ENCODE results near the gene WDR77.
A peak's percentile ranks its signal among the peaks of the same experiment; 100 is the strongest.

Gene WDR77

GRCh38 chr1:111412839-111413238 is 36.2 kb downstream of the WDR77 start:
- Histone ChIP-seq H4K20me1 (ENCODE audit: insufficient read depth, low read length) (no peaks in the 10 kb centered on the region), H2AFZ (ENCODE audit: low read length) (no peak overlapping the region), H3F3A (ENCODE audit: insufficient read depth, low read length) (no peaks in the 10 kb centered on the region), H3K27me3 (ENCODE audit: insufficient read depth, low read length) (no peaks in the 10 kb centered on the region), H3K9me3 (ENCODE audit: low read length) (no peaks in the 10 kb centered on the region), H3K79me2 (ENCODE audit: insufficient read depth, low read length) (no peaks in the 10 kb centered on the region), H3K4me3 (ENCODE audit: low read depth, low read length, poor library complexity, severe bottlenecking) (no peak overlapping the region), H3K4me1 (ENCODE audit: insufficient read depth, low read length, severe bottlenecking) (no peaks in the 10 kb centered on the region), H3K9ac (ENCODE audit: low read length) (no peak overlapping the region), H3K27ac (ENCODE audit: low read depth, low read length, poor library complexity, severe bottlenecking) (no peak overlapping the region), H3K36me3 (ENCODE audit: insufficient read depth, low read length) (no peaks in the 10 kb centered on the region), H3K4me2 (ENCODE audit: low read length) (no peak overlapping the region), H3K9me2 (ENCODE audit: low read depth, low read length) (no peaks in the 10 kb centered on the region)
- TF ChIP-seq CTCF (IDR thresholded peaks at IDR 0.05; ENCODE audit: low read length) (no peak), EZH2 (IDR thresholded peaks at IDR 0.05; ENCODE audit: borderline replicate concordance, low read length) (no peak)

- no peaks in the 10 kb centered on the region for H3F3A ChIP-seq (ENCODE audit: insufficient read depth, low read length)
- peaks cover 50% of the 10 kb centered on the region for H3K4me1 ChIP-seq (ENCODE audit: insufficient read depth, low read length, severe bottlenecking)
- no peaks in the 10 kb centered on the region for H3K9me2 ChIP-seq (ENCODE audit: low read depth, low read length)
- no peaks in the 10 kb centered on the region for H3K9me3 ChIP-seq (ENCODE audit: low read length)
- no peaks in the 10 kb centered on the region for H4K20me1 ChIP-seq (ENCODE audit: insufficient read depth, low read length)
- no peak overlapping the region; the same call in 1 of the 2 replicates for H3K9ac ChIP-seq (ENCODE audit: low read length)
- H3K27ac ChIP-seq (ENCODE audit: low read depth, low read length, poor library complexity, severe bottlenecking): peak overlapping the region; percentile 90
- H3K4me3 ChIP-seq (ENCODE audit: low read depth, low read length, poor library complexity, severe bottlenecking): no peak overlapping the region
- peak overlapping the region; percentile 45; the same call in 1 of the 2 replicates for H2AFZ ChIP-seq (ENCODE audit: low read length)
- no peaks in the 10 kb centered on the region for H3K36me3 ChIP-seq (ENCODE audit: insufficient read depth, low read length)
- no peaks in the 10 kb centered on the region for H3K79me2 ChIP-seq (ENCODE audit: insufficient read depth, low read length)
- H3K4me2 ChIP-seq (ENCODE audit: low read length): peak overlapping the region; percentile 54; the same call in 1 of the 2 replicates
- no peaks in the 10 kb centered on the region for H3K27me3 ChIP-seq (ENCODE audit: insufficient read depth, low read length)
- TF ChIP-seq CTCF (IDR thresholded peaks at IDR 0.05; ENCODE audit: low read length) (no peak), EZH2 (IDR thresholded peaks at IDR 0.05; ENCODE audit: borderline replicate concordance, low read length) (no peak)
These were observed 41.8 kb downstream of the WDR77 start for GRCh38 chr1:111407301-111407700.

- H3K36me3 ChIP-seq (ENCODE audit: insufficient read depth, low read length): no peaks in the 10 kb centered on the region
- no peaks in the 10 kb centered on the region for H4K20me1 ChIP-seq (ENCODE audit: insufficient read depth, low read length)
- no peaks in the 10 kb centered on the region for H3K9me2 ChIP-seq (ENCODE audit: low read depth, low read length)
- H3K9ac ChIP-seq (ENCODE audit: low read length): peak overlapping the region; percentile 36; the same call in 1 of the 2 replicates
- TF ChIP-seq EZH2 (IDR thresholded peaks at IDR 0.05; ENCODE audit: borderline replicate concordance, low read length) (no peak), CTCF (IDR thresholded peaks at IDR 0.05; ENCODE audit: low read length) (no peak)
- peaks cover 50% of the 10 kb centered on the region for H3K4me1 ChIP-seq (ENCODE audit: insufficient read depth, low read length, severe bottlenecking)
- no peaks in the 10 kb centered on the region for H3K79me2 ChIP-seq (ENCODE audit: insufficient read depth, low read length)
- peak overlapping the region; percentile 90 for H3K27ac ChIP-seq (ENCODE audit: low read depth, low read length, poor library complexity, severe bottlenecking)
- no peaks in the 10 kb centered on the region for H3F3A ChIP-seq (ENCODE audit: insufficient read depth, low read length)
- H2AFZ ChIP-seq (ENCODE audit: low read length): no peak overlapping the region
- no peaks in the 10 kb centered on the region for H3K9me3 ChIP-seq (ENCODE audit: low read length)
- H3K4me2 ChIP-seq (ENCODE audit: low read length): peak overlapping the region; percentile 54
- no peaks in the 10 kb centered on the region for H3K27me3 ChIP-seq (ENCODE audit: insufficient read depth, low read length)
- H3K4me3 ChIP-seq (ENCODE audit: low read depth, low read length, poor library complexity, severe bottlenecking): peak overlapping the region; percentile 34
These were observed 42.7 kb downstream of the WDR77 start for GRCh38 chr1:111406321-111406768.
